ENCODE data around the gene GNAQ.

- TF ChIP-seq CTCF (IDR thresholded peaks at IDR 0.05) (no peak), POLR2A (IDR thresholded peaks at IDR 0.05) (no peak)
Observed at GRCh38 chr9:78013934-78014333, 17.7 kb downstream of the GNAQ start.

All from upper lobe of left lung (tissue), 4 donors.